Measurements from ENCODE around the gene ZMIZ1.

The ZMIZ1 gene

DNA sequence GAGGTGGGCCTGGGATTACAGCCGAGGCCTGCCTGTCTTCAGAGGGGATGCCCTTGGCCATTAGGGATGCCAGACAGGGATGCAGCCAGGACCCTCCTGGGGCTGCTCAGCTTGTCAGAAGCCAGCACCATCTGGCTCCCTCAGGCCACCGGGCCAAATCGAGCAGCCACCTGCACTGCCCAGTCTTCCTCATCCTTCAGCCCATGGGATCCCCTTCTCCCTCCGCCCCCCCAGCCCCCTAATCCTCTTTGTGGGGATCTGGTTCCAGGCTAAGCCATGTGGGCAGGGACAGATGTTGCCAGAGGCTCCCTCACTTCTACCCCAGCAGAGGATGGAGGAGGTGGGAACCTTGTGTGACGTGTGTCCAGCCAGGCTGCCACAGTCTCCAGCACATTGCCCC, 141.1 kb downstream of the ZMIZ1 start:
- no peak overlapping the region for H3K4me3 ChIP-seq (ENCODE audit: control insufficient read depth, low read depth, low read length)
- TF ChIP-seq, protein P1, sequence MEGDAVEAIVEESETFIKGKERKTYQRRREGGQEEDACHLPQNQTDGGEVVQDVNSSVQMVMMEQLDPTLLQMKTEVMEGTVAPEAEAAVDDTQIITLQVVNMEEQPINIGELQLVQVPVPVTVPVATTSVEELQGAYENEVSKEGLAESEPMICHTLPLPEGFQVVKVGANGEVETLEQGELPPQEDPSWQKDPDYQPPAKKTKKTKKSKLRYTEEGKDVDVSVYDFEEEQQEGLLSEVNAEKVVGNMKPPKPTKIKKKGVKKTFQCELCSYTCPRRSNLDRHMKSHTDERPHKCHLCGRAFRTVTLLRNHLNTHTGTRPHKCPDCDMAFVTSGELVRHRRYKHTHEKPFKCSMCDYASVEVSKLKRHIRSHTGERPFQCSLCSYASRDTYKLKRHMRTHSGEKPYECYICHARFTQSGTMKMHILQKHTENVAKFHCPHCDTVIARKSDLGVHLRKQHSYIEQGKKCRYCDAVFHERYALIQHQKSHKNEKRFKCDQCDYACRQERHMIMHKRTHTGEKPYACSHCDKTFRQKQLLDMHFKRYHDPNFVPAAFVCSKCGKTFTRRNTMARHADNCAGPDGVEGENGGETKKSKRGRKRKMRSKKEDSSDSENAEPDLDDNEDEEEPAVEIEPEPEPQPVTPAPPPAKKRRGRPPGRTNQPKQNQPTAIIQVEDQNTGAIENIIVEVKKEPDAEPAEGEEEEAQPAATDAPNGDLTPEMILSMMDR (conservative IDR thresholded peaks at IDR 0.05; ENCODE audit: control insufficient read depth, insufficient read depth, low read depth, low read length): no peak
- DNase-seq (ENCODE audit: low read depth): no peak

- no peak for DNase-seq (ENCODE audit: low read depth)
- TF ChIP-seq, protein P1 (conservative IDR thresholded peaks at IDR 0.05; ENCODE audit: control insufficient read depth, insufficient read depth, low read depth, low read length): no peak
- no peak overlapping the region for H3K4me3 ChIP-seq (ENCODE audit: control insufficient read depth, low read depth, low read length)
Measured at GRCh38 chr10:79210672-79211071, 141.9 kb downstream of the ZMIZ1 start.

GRCh38 chr10:79211616-79212015, 142.8 kb downstream of the ZMIZ1 start:
- TF ChIP-seq, protein P1 (conservative IDR thresholded peaks at IDR 0.05; ENCODE audit: control insufficient read depth, insufficient read depth, low read depth, low read length): no peak
- no peak for DNase-seq (ENCODE audit: low read depth)
- H3K4me3 ChIP-seq (ENCODE audit: control insufficient read depth, low read depth, low read length): no peak overlapping the region

- TF ChIP-seq, protein P1 (conservative IDR thresholded peaks at IDR 0.05; ENCODE audit: control insufficient read depth, insufficient read depth, low read depth, low read length): no peak
- DNase-seq (ENCODE audit: low read depth): no peak
Measured at GRCh38 chr10:79215531-79215930, 146.8 kb downstream of the ZMIZ1 start.

GRCh38 chr10:79219322-79219957, 150.7 kb downstream of the ZMIZ1 start:
- peak; percentile 63 for DNase-seq (ENCODE audit: low read depth)
- H3K4me3 ChIP-seq (ENCODE audit: control insufficient read depth, low read depth, low read length): no peak overlapping the region
- TF ChIP-seq, protein P1 (conservative IDR thresholded peaks at IDR 0.05; ENCODE audit: control insufficient read depth, insufficient read depth, low read depth, low read length): no peak

More at GRCh38 chr10:79215531-79215930, 146.8 kb downstream of the ZMIZ1 start:
- no peak overlapping the region for H3K4me3 ChIP-seq (ENCODE audit: control insufficient read depth, low read depth, low read length)

- no peak for DNase-seq (ENCODE audit: low read depth)
- TF ChIP-seq, protein P1 (conservative IDR thresholded peaks at IDR 0.05; ENCODE audit: control insufficient read depth, insufficient read depth, low read depth, low read length): no peak
- H3K4me3 ChIP-seq (ENCODE audit: control insufficient read depth, low read depth, low read length): no peak overlapping the region
Measured at GRCh38 chr10:79220307-79220706, 151.5 kb downstream of the ZMIZ1 start.
